ENCODE data around the gene DYTN. TPM values are rescaled to one million over a fixed set of nuclear protein-coding genes. Genes with fewer than 3 reads are reported as not detected.

Gene DYTN
- total RNA-seq, 1 donor from 2014 or later, result not detected

DNA sequence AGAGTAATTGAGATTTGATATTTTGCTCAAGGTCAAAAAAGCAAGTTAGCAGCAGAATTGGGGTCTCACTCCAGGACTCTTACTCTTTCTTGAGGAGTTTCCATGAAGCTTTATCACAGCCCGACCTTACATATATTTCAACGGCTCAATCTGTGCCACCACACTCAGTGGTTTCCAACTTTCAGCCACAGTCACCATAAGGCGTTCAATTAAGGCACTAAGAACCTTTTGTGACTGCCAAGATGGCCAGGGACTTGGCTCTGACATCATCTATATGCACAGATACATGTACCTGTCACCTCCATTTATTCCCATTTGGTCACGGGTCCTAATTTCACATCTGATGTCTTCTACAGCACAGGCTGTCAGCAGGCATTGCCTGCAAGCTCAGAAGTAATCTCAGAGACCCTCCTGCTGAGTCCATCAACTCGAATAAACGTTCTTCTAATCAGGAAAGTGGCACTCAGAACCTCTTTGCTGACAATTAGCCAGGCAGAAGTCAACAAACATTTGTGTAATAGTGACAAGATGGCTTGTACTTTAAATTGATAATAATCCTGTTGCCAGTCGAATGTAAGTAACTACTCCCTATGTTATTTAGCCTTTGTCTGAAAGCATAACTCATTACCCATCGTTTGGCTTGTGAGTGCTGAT is 16.1 kb downstream of the DYTN start:
- DNase-seq (ENCODE audit: low spot score in 2 of 2) (no peak), FAIRE-seq (no peak)

DNA sequence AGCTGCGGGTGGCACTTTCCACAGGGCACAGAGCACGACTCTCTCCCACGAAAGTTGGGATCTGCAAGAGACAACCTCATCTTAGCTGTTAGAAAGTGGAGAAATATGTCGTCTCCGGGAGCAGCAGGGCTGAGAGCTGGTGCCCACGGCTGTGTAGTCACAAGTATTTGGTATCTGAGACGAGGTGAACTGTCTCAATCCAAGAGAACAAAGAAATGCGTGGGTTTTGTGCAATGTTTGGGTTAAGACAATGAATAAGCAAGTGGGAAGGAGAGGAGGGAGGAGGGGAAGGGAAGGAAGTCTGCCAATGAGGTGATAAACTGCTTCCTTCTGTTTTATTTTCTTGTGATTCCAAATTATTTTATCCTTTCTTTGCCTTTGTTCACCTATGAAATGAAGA is 18.0 kb downstream of the DYTN start:
- no peak for FAIRE-seq

DNA sequence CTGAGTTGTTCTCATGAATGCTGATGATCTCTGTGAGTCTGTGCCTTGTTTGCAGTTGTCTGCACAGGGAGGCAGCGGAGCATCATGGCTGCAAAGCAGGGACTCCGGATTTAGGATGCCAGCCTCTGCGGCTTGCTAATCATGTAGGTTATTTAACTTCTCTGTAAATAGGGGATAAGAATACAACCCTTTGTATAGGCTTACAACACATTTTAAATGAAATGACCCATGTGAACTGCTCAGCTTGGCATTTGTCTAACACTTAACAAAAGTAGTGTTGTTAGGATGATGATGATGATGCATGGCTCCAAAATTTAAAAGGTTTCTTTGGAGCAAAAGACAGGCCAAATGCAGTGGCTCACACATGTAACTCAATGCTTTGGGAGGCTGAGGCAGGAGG is 19.4 kb downstream of the DYTN start:
- no peak for FAIRE-seq
- no peak for DNase-seq (ENCODE audit: low spot score in 2 of 2)

More for the DNA sequence above, 18.0 kb downstream of the DYTN start:
- no peak for DNase-seq (ENCODE audit: low spot score in 2 of 2)

DNA sequence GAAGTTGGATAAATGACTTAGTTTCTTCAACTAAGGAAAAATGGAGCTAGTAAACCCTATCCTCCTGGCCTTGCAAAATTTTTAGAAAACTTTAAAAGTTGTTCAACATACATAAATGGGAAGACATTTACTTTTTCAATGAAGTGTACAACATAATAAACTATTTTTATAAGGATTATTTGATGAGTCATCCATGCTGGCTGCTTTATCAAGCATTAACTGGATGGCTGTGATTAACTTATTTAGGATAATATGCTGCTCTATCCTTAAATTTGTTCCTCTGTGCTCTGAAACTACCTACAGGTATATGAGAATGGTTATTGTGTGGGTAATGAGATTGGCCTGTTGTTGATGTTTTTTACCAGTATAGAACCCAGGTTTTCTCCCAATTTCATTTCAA is 21.3 kb downstream of the DYTN start:
- DNase-seq (ENCODE audit: low spot score in 2 of 2) (no peak), FAIRE-seq (no peak)

DNA sequence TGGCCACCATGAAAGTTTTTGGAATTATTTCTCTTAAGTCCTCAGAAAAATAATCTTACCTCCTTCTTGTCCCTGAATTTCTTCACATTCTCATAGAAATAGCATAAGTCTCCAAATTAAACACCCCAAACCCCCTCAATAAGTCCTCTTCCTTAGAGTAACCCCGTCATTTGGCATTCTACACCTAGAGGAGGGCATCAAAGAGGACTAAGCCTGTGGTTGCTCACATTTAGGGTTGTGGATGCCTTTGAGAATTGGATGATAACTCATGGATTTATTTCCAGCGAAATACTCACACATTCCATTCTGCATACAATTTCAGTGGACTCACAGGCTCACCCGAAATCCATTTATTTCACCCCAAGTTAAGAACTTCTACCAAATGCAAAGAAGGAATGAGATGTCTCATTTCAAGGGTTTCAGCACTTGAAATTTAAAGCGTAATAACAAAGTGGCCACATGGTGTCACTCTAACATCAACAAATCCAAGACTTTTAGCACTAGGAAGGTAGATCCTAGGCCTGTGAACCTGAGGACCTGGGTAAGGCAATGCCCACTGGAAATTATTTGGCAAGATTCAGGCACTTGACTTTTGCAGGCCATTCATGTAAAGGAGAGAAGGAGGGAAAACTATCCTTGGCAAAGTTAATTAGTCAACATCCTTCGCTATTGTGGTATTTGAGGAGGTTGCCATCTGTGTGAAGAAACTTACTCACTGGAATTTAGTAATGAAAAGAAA is 24.6 kb downstream of the DYTN start:
- FAIRE-seq (no peak), DNase-seq (ENCODE audit: low spot score in 2 of 2) (peak; percentile 10 to 40)

DNA sequence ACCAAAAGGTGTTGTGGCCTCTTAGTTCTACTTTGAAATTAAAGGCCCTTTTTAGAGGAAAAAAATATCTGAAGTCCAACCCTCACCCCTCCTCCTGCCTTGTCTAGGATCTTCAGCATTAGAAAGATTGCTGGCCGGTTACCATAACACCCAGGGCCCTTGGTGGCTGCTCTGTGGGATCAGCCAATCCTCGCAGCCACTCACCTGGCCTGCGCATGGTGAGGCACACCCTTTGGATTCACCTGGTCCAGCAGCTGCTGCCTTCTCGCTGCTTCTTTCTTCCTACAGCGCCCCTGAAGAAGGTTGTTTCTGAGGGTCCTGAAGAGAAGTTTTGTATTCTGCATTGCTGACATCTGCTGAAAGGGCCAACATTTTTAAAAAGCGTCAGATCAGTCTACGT is 25.2 kb downstream of the DYTN start:
- FAIRE-seq (no peak), DNase-seq (ENCODE audit: low spot score in 2 of 2) (no peak)

DNA sequence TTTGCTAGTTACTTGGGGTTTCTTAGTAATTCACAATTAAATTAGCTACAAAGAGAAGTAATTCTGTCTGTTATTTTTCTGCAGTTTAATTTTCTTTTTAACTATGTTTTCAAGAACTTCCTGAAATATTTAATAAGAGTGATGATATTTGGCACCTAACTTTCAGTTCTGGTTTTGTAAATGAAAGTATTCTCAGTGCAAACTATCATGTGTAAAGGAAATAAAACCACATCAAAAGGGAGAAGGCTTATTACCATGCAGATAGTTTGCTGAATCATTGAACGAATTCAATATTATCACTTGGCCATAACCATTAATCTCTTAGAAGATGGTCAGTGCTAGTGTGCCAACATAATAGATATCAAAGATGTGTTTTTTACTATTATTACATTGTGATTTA is 29.2 kb downstream of the DYTN start:
- no peak for FAIRE-seq

DNA sequence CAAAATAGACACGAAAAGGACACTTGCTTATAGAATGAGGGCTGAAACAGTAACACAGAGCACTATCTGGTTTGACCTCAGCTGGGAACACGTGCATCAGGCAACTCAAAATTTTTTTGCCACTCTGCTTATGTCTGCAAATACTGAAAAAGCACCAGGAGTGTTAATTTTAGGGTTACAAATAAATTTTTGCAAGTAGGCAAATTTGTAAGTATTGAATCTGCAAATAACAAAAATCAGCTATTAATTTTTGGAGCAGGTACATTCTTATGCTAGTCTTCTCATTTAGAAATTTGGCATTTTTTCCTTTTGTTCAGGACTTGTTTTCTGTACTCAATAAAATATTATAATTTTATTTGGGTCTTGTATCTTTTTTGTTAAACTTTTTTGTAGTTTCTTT is 29.7 kb downstream of the DYTN start:
- FAIRE-seq, result peak; percentile 66

More for the DNA sequence above, 29.2 kb downstream of the DYTN start:
- DNase-seq (ENCODE audit: low spot score in 2 of 2), result no peak

DNA sequence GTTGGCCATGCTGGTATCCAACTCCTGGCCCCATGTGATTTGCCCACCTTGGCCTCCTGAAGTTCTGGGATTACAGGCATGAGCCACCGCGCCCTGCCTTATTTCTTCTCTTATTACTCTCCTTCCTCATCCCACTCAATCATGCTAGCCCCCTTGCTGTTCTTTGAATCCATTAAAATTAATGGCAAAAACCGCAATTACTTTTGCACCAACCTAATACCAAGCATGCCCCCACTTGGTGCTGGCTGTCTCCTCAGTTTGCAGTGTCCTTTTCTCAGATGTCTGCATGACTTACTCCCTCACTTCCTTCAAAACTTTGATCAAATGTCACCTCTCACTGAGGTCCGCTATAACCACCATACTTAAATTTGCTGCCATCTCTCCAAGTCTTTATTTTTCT is 34.6 kb downstream of the DYTN start:
- FAIRE-seq, result no peak
- DNase-seq (ENCODE audit: low spot score in 2 of 2), result no peak

More for the DNA sequence above, 29.7 kb downstream of the DYTN start:
- no peak for DNase-seq (ENCODE audit: low spot score in 2 of 2)

DNA sequence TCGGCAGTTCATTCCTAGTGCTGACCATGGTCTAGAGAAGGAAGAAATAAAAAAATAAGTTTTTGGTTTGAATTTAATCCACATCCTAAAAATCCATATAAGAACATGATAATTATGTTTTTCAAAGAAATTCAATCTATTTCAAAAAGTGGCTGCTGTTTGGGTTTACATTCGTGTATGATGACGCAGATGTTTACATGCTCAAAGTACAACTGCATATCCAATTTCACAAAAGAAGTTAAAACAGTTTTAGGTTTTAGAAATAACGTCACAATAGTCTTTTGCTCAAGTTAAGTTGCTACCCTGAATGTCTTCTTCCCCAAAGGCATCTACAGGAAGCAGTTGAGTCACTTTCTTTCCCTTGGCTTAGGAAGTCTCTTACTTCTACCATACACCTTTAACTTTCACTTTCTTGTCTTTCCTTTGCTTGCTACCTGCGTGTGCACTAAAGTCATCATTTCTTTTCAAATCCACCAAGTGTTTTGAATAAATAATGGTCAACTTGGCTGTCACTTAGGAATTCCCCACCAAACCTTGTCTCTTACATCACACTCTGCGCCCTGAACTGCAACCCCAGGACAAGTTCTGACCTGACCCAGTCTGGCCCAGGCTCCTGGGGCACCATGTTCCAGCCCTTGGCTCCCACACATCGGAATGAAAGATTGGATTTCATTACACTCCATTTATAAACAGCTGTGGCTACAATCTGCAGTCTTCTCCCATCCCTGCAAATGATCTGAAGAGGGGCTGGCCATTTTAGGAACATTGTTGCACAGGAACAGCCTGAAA is 47.5 kb downstream of the DYTN start:
- FAIRE-seq, result no peak

DNA sequence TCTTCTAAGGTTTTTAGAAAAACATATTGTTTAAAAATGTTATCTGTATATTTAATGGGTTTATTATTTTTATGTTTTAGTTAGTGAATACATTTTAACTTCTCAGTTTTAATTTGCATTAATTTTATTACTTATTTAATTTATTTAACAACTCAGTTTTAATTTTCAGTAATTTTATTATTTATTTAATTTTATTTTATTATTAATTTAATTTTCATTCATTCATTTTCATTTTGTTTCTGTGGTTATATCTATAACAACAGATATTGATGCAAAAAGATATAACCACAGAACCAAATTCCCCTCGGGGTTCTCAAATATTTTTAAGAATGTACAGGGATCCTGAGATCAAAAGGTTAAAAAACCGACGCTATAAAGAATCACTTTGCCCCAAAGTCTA is 52.9 kb downstream of the DYTN start:
- peak; percentile 97 for FAIRE-seq
- no peak for DNase-seq (ENCODE audit: low spot score in 2 of 2)

More for the DNA sequence above, 47.5 kb downstream of the DYTN start:
- no peak for DNase-seq (ENCODE audit: low spot score in 2 of 2)

DNA sequence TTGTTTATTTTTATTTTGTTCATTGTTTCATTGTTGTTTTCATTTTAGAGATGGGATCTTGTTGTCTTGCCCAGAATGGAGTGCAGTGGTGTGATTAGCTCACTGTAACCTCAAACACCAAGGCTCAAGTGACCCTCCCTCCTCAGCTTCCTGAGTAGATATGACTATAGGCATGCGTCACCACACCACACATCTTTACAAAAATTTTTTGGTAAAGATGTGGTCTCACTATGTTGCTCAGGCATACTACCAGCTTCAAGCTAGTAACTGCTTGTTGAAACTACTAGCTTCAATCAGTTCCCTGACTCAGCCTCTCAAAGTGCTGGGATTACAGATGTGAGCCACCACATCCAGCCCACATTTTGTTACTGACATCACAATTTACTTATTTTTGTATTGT is 61.1 kb downstream of the DYTN start:
- FAIRE-seq, result no peak
- no peak for DNase-seq (ENCODE audit: low spot score in 2 of 2)

DNA sequence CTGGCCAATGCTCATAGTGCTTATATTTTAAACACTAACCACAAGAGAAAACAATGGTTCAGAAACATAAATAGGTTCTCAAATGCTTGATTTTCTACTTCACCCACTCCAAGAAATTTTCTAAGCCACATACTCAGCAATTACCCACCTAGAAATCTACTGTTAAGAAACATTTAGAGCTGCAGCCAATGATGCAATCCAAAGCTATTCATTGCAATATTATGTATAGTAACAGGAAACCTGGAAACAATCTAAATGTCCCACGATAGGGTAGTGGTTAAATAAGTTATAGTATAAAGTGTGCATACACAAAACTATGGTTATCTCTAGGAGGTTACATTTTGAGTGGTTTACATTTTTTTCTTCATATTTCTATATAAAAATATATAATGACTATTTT is 70.2 kb downstream of the DYTN start:
- DNase-seq (ENCODE audit: low spot score in 2 of 2), result no peak
- FAIRE-seq, result no peak

DNA sequence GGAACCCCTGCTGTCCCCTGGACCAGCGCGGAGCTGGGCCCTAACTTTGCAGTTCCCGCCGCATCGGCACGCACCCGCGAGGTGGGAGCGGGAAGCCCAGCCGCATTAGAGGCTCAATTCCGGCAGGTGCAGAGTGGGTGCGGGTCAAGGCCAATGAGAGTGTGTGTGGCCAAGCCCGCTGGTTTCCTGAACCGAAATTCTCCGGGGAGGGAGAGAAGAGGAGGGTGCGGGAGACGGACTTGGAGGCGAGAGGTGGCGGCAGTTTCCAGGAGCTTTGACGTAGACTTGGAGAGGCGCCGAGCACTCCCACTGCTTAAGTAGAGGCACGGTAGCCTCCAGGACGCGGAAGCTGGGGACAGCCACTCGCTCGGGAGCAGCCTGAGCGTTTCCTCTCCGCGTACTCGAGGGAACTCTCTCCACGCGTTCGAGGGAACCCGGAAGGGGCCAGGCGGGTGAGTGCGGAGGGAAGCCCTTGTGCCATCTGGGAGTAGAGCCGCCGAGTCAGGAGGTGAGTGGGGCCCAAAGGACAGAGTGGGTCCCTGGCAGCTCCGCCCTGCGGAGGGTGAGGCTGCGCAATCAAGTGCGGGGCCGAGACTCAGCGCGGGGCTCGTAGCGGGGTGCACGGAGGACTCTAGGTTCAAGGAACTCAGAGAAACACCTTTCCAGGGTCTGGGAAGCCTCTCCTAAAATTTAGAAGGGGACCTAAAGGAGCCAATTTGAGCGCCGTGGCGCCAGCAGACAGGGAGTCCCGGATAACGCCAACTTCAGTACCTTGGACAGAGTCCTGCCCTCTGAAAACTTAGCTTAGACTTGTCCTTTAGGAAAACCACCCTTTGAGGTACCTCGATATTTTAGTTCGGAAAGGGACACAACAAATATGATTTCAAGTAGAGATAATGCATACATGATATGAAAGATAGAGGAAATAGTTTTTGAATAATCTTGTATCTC is 75.8 kb downstream of the DYTN start, which contains the start of gene FAM237A:
Gene FAM237A (plus strand): TSS at position 413 of the 951 bp plus-strand sequence. CDS start 1,750 bp downstream, outside the sequence.
- DNase-seq (ENCODE audit: low spot score in 2 of 2) (peak in 1 of 2 donors; percentile 42), FAIRE-seq (no peak)

DNA sequence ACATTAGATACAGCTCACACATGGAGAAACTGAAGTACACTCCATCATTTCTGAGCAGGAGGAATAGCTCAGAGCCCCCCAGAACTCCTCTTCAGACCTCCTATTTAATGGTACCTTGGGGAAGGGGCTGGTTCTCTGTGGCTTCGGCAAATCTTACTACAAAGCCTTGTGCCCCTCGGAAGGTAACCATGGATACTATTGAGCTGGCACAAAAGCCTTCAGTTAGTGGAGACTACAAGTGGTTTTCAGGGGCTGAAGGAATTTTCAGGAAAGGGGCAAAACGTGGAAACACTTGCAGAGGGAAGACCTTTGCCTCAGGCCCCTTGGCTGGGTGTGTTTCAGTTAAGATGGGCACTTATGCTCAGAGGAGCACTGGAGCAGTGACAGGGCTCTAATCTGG is 77.0 kb downstream of the DYTN start:
- FAIRE-seq (no peak), DNase-seq (ENCODE audit: low spot score in 2 of 2) (no peak)

DNA sequence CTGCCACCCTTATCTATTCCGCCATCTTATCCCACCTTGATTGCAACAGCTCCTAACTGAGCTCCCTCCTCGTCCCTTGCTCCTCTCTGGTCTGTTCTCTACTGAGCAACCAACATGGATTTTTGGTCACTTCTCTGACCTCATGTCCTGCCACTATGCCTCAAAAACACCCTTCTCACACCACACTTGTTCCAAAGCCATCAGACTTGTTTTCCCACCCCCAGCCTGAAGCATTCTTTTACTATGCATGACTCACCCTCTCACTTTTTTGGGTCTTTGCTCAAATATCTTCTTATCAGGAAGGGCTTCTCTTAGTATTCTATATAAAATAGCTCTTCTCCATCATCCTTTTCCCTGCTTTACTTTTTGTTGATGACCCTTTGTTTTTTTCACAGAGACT is 78.6 kb downstream of the DYTN start:
- FAIRE-seq, result no peak
- no peak for DNase-seq (ENCODE audit: low spot score in 2 of 2)

DNA sequence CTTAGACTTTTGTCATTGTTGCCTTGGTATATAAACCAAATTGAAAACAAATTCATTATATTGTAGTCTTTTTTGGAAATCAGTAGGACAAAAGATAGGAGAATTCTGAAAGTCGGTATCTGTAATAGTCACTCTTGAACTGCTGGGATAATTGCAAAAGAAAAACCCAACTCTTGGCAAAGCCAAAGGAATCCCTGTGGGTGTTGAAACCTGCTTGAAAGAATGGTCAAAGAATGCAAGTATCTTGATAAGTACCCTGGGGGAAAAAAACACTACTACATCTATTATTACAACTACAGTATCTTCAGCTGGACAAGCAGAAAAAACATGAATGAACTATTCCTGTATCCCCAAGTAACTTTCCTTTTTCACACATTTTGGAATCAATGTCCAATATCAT is 83.2 kb downstream of the DYTN start:
- FAIRE-seq, result no peak
- no peak for DNase-seq (ENCODE audit: low spot score in 2 of 2)

DNA sequence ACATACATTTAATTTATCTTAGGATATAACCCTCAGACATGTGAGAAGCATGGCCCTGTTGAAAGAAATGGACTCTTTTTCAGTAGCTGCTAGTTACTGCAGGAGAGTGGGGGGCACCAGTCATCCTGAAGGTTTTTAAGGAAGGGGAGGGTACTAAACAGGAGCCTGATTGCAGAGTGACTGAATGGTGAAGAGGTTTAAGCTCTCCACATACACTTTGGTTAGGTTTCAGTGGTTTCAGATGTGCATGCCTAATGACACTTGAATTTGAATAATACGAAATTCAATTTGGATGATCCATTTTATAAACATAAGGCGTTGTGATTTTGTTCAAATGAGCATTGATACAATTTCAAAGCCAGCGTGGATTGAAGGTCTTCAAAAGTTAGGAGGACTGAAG is 86.9 kb downstream of the DYTN start:
- no peak for FAIRE-seq
- no peak for DNase-seq (ENCODE audit: low spot score in 2 of 2)

DNA sequence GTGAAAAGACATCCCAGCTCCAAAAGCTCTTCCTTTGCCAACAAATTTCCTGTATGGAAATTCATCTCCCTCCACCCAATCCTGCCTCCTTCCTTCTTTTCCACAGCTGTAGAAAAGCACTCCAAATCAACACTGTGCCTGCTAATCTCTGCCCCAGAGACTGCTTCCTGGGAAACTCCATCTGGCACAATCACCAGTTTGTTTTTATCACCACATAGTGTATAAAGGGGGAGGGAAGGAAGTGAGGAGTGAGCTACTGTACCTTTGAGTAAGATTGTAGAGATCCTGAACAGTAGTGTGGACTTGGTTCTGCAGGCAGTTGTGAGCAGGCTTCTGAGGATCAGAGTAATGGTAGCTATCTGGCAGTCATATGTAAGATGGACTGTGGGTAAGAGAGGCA is 90.6 kb downstream of the DYTN start:
- FAIRE-seq (no peak), DNase-seq (ENCODE audit: low spot score in 2 of 2) (no peak)

DNA sequence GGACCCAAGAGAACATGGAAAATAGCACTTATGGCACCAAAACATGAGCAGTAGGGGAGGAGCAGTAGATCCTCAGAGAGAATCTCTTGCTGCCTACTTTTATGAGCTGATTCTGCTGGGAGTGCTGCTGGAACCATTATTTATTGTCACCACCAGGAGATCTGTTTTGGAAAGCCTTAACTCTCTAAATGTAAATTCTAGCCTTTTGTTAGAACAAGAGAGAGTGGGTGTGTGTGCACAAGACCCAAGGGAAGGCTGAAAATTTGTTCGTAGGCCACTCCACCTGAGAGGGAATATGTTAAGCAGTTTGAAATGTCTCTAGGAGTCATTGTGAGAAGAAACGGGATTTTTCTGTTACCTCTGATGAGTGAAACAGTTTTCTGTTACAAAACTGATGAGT is 92.1 kb downstream of the DYTN start:
- FAIRE-seq (no peak), DNase-seq (ENCODE audit: low spot score in 2 of 2) (no peak)

Measured in frontal cortex (tissue), 4 donors.